Lung (tissue), 12 donors: ENCODE measurements around the gene MOB3B. TPM values are rescaled to one million over a fixed set of nuclear protein-coding genes. Genes with fewer than 3 reads are reported as not detected.

Experiments
- ATAC-seq: fragments of 200-7000 bp; cut with Tn5 transposase; one replicate; pipeline ENCODE4 v1.9.1; 2020; ENCODE audit warnings: moderate number of reproducible peaks; ENCODE audit not compliant: insufficient read depth, low FRiP score
- DNase-seq, 3 donors: peaks; one replicate each; pipeline ENCODE4 v3.0.0-alpha.2; 2013 to 2017
- H3K27ac ChIP-seq, 2 donors: one replicate each; pipeline ENCODE4 v1.5.1; 2013; ENCODE audit warnings: mild to moderate bottlenecking in 2 of 2, moderate library complexity in 2 of 2, control low read depth in 1 of 2, inconsistent platforms in 1 of 2, low read depth in 1 of 2, low read length in 1 of 2
- H3K27me3 ChIP-seq, 3 donors: one replicate each; pipeline ENCODE4 v1.5.1; 2013; ENCODE audit warnings: low read length in 2 of 3; ENCODE audit not compliant: control insufficient read depth in 3 of 3, insufficient read depth in 3 of 3
- H3K36me3 ChIP-seq, 4 donors: one replicate each; pipeline ENCODE4 v1.5.1; 2013; ENCODE audit warnings: low read length in 4 of 4, mild to moderate bottlenecking in 1 of 4, moderate library complexity in 1 of 4; ENCODE audit not compliant: control insufficient read depth in 4 of 4, insufficient read depth in 4 of 4
- H3K4me1 ChIP-seq, 5 donors: one replicate each; pipeline ENCODE4 v1.5.1; 2013; ENCODE audit warnings: low read length in 5 of 5, mild to moderate bottlenecking in 2 of 5, moderate library complexity in 1 of 5; ENCODE audit not compliant: control insufficient read depth in 5 of 5, insufficient read depth in 5 of 5
- H3K4me3 ChIP-seq: one replicate; pipeline ENCODE4 v1.5.1; 2013; ENCODE audit warnings: mild to moderate bottlenecking, control low read depth, moderate library complexity
- H3K9ac ChIP-seq, 2 donors: one replicate each; pipeline ENCODE4 v1.5.1; 2013; ENCODE audit warnings: low read length in 2 of 2, control low read depth in 1 of 2; ENCODE audit not compliant: insufficient read depth in 1 of 2
- H3K9me3 ChIP-seq, 4 donors: one replicate each; pipeline ENCODE4 v1.5.1; 2013; ENCODE audit warnings: low read length in 3 of 4, mild to moderate bottlenecking in 1 of 4, moderate library complexity in 1 of 4; ENCODE audit not compliant: control insufficient read depth in 4 of 4, insufficient read depth in 3 of 4
- CTCF ChIP-seq: IDR thresholded peaks from 2 replicates; pipeline ENCODE4 v1.5.1; 2012; ENCODE audit warnings: mild to moderate bottlenecking; ENCODE audit errors: control extremely low read depth, extremely low read depth
- WGBS, 2 donors: extraction: QIAGEN DNeasy Blood & Tissue Kit; methylation state at CpG; one replicate each; pipeline ENCODE4 v1.1.7; 2013; 5-methylcytosine and 5-hydroxymethylcytosine counted together
- polyA plus RNA-seq, 2 donors: library from polyadenylated mRNA; stranded (reverse); fragments of 200-250 nt; gene quantifications; one replicate each; pipeline ENCODE4 v1.2.1, GENCODE V29; 2013
- total RNA-seq, 2 donors: library from RNA; depleted of rRNA in 1 of 2; stranded (reverse); fragments of >200 nt in 1 of 2; gene quantifications; one replicate each; pipeline ENCODE4 v1.2.1, GENCODE V29; 2014 to 2021
- donor health status: control.
- donor health status: control.
- donor health status: Bipolar disorder and iron deficiency.
- donor health status: healthy.
- donor health status: DM: yes; HTN: yes; CAD: no.

Gene MOB3B
- total and polyA plus RNA-seq, 4 donors, result 1.6 to 12.9 (median 6.4) TPM

GRCh38 chr9:27385606-27386322, 143.8 kb downstream of the MOB3B start:
- no peak for DNase-seq
- no peaks in the 10 kb centered on the region for H3K36me3 ChIP-seq
- 70 to 89% methylated on average over 4 of the region's 4 CpGs for WGBS, 2 donors
- no peak overlapping the region for H3K27ac ChIP-seq
- peaks cover 0 to 29% (median 10%) of the 10 kb centered on the region in 5 donors for H3K4me1 ChIP-seq
- H3K9me3 ChIP-seq, result peaks cover 0 to 2% (median 0%) of the 10 kb centered on the region in 4 donors
- H3K27me3 ChIP-seq, result no peaks in the 10 kb centered on the region
- no peak overlapping the region for H3K4me3 ChIP-seq
- ATAC-seq, result no peak
- no peak overlapping the region for H3K9ac ChIP-seq
- TF ChIP-seq CTCF, result no peak

- no peak overlapping the region for H3K9ac ChIP-seq
- H3K4me1 ChIP-seq, result peaks cover 0 to 29% (median 12%) of the 10 kb centered on the region in 5 donors
- peaks cover 0 to 2% (median 0%) of the 10 kb centered on the region in 4 donors for H3K9me3 ChIP-seq
- no peak for TF ChIP-seq CTCF
- H3K27ac ChIP-seq, result no peak overlapping the region
- no peak overlapping the region for H3K4me3 ChIP-seq
- no peaks in the 10 kb centered on the region for H3K27me3 ChIP-seq
- 87 to 90% methylated on average over 5 of the region's 5 CpGs for WGBS, 2 donors
- no peak for DNase-seq
- ATAC-seq, result no peak
- no peaks in the 10 kb centered on the region for H3K36me3 ChIP-seq
These were observed 145.2 kb downstream of the MOB3B start for GRCh38 chr9:27384262-27385014.

GRCh38 chr9:27383524-27383923, 146.1 kb downstream of the MOB3B start:
- TF ChIP-seq CTCF, result no peak
- H3K4me1 ChIP-seq, result peaks cover 0 to 23% (median 10%) of the 10 kb centered on the region in 5 donors
- no peaks in the 10 kb centered on the region for H3K36me3 ChIP-seq
- H3K27me3 ChIP-seq, result no peaks in the 10 kb centered on the region
- ATAC-seq, result no peak
- no peak for DNase-seq
- no peak overlapping the region for H3K27ac ChIP-seq
- WGBS, 2 donors, result 88 to 89% methylated on average over 1 of the region's 1 CpG
- no peak overlapping the region for H3K9ac ChIP-seq
- H3K9me3 ChIP-seq, result peaks cover 0 to 2% (median 0%) of the 10 kb centered on the region in 4 donors
- no peak overlapping the region for H3K4me3 ChIP-seq
